GM21515 (cell line): ENCODE measurements around the gene TRPV3.
"Not testable (repeated sequence)": the region's sequence is repeated elsewhere in the genome, so short reads cannot be mapped to it uniquely, and the experiment has no call there.

Experiments
- ATAC-seq: cut with Tn5 transposase; IDR thresholded peaks from one replicate; pipeline ENCODE4 v1.9.1; 2021; ENCODE audit not compliant: unreplicated experiment

The TRPV3 gene

GRCh38 chr17:3557768-3558583 is at the start of gene TRPV3:
Gene TRPV3, minus strand, starts transcription at chr17:3557812. Its CDS starts 2,962 bp downstream, at chr17:3554850.
- ATAC-seq: peak; percentile 43

- ATAC-seq: no peak
These were observed 46.3 kb upstream of the TRPV3 start for GRCh38 chr17:3603870-3604259.

- no peak for ATAC-seq
These were observed 45.7 kb upstream of the TRPV3 start for GRCh38 chr17:3603119-3603869.

GRCh38 chr17:3602499-3602898 is 44.9 kb upstream of the TRPV3 start:
- ATAC-seq: no peak

GRCh38 chr17:3600529-3601205 is 43.1 kb upstream of the TRPV3 start:
- ATAC-seq: no peak

- ATAC-seq: no peak
These were observed 40.5 kb upstream of the TRPV3 start for GRCh38 chr17:3598078-3598477.

- ATAC-seq: no peak
These were observed 39.3 kb upstream of the TRPV3 start for GRCh38 chr17:3596804-3597464.

GRCh38 chr17:3594976-3595375 is 37.4 kb upstream of the TRPV3 start:
- ATAC-seq: no peak

GRCh38 chr17:3594051-3594800 is 36.6 kb upstream of the TRPV3 start:
- ATAC-seq: no peak

- ATAC-seq: no peak
These were observed 35.8 kb upstream of the TRPV3 start for GRCh38 chr17:3593384-3593783.

GRCh38 chr17:3592216-3592860 is 34.7 kb upstream of the TRPV3 start:
- no peak for ATAC-seq

- ATAC-seq: no peak
These were observed 33.2 kb upstream of the TRPV3 start for GRCh38 chr17:3590768-3591167.

- no peak for ATAC-seq
These were observed 32.6 kb upstream of the TRPV3 start for GRCh38 chr17:3590231-3590630.

GRCh38 chr17:3589784-3590183 is 32.2 kb upstream of the TRPV3 start:
- no peak for ATAC-seq

GRCh38 chr17:3585826-3586225 is 28.2 kb upstream of the TRPV3 start:
- no peak for ATAC-seq

- no peak for ATAC-seq
These were observed 25.8 kb upstream of the TRPV3 start for GRCh38 chr17:3583456-3583855.

GRCh38 chr17:3582915-3583314 is 25.3 kb upstream of the TRPV3 start:
- no peak for ATAC-seq

GRCh38 chr17:3578667-3579066 is 21.1 kb upstream of the TRPV3 start:
- ATAC-seq: not testable (repeated sequence)

- ATAC-seq: no peak
These were observed 19.4 kb upstream of the TRPV3 start for GRCh38 chr17:3576970-3577369.

- ATAC-seq: no peak
These were observed 17.9 kb upstream of the TRPV3 start for GRCh38 chr17:3575511-3575910.
